Measurements from ENCODE around the gene RPAP3.
A peak's percentile ranks its signal among the peaks of the same experiment; 100 is the strongest.
"Not testable (repeated sequence)": the region's sequence is repeated elsewhere in the genome, so short reads cannot be mapped to it uniquely, and the experiment has no call there.

RPAP3 gene

DNA sequence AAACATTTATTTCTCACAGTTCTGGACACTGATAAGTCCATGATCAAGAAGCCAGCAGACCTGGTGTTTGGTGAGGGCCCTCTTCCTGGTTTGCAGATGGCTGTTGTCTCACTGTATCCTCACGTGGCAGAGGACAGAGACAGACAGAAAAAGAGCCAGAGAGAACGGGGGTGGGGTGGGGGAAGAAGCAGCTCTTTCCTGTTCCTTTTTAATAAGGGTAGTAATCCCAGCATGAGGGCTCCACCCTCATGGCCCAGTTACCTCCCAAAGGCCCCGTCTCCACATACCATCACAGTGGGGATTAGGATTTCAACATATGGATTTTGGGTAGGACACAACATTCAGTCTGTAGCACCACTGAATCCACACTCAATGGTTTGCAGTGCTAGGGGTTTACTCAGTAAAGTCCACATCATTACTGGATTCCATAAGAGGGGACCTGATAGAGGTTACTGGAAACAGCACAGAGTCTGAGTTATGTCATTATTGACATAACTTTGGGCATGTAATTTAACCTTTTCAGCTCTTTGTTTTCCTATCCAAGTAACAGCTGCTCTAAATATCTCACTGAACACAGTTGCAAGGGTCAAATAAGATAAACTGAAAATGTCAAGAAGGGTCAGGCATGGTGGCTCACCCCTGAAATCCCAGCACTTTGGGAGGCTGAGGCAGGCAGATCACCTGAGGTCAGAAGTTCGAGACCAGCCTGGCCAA is 53.2 kb downstream of the RPAP3 start:
- DNase-seq: no peak

DNA sequence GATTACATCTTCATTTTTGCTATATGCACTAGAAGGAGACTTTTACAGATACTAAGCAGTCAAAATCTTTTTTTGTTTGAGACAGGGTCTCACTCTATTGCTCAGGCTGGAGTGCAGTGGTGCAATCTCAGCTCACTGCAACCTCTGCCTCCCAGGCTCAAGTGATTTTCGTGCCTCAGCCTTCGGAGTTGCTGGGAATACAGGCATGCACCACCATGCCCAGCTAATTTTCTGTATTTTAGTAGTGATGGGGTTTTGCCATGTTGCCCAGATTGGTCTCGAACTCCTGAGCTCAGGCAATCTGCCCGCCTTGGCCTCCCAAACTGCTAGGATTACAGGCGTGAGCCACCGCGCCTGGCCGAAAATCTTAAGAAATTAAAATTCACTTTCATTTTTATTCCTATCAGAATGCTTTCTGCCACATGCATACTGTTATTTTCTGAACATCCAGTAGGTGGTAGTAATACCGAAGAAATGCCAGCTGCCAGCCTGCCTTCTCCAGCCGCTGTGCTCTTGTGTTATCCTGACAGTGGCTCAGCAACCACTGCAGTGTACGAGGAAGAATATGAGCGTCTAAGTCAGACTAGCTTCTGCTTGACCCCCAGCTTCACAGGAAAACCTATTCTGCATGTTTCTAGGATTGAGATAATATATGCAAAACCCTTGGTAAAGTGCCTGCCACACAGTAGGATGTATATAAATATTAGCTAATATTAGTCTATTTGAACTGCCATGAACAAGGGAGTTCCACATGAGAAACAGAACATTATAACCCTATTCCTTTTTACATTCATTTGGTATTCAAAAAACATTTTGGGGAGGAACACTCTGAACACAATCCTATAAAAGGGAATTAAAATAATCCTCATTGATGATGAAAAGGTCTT is 54.2 kb downstream of the RPAP3 start:
- peak; percentile 27 for DNase-seq

DNA sequence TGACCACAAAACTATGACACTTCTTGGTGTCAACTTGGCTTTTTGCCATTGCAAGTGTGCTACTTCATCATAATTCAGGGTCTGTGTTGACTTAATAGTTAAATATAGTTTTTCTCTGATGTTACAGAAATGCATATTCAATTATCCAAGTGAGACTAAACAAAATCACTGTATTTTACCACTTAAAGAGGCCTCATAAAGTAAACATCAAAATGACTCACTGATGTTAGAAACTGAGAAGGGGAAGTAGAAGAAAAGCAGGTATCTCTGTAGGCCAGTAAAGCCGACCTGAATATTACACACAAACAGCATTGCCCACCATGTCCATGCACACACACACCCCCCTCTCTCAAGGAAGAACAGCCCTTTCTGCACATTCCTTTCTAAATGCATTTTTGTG is 55.4 kb downstream of the RPAP3 start:
- DNase-seq: no peak

DNA sequence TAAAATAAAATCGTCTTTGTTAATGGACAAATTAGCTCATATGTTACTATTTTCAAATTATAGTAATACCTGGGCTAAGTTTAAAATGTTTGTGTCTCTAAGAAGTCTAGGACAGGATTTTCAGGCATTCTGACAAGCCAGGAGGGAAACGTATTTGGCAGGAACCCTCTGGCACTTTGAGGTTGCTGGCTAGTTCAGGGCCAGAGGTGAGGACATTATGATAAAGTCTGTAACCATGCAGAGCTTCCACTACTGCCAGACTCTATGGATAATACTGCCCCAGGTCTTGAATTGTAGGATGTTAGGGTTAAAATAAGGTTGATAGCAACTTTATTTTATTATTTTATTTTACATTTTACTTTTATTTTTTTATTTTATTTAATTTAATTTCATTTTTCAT is 56.4 kb downstream of the RPAP3 start:
- no peak for DNase-seq

DNA sequence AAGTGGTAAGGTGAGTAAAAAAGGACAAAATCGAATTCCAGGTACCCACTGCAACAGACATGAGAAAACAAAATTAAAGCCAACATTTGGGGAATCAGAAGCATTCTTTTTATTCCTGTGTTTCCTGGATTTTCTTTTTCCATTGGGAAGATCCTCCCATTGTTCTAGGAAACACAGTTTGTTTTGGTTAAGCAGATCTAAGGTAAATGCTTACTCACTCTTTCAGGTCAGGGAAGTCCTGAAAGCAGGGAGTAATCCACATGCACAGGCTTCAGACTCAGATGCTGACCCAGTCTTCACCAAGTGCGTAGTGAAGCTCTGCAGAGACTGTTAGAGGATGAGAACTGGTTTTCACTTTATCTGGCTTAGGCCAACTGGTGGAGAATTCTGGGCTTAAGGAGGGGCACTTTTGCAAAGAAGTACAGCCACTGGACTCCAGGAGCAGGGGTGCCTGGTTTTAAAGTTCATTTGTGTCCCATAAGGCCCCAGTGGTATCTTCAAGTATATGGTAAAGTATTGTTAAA is 57.7 kb downstream of the RPAP3 start:
- DNase-seq: no peak

DNA sequence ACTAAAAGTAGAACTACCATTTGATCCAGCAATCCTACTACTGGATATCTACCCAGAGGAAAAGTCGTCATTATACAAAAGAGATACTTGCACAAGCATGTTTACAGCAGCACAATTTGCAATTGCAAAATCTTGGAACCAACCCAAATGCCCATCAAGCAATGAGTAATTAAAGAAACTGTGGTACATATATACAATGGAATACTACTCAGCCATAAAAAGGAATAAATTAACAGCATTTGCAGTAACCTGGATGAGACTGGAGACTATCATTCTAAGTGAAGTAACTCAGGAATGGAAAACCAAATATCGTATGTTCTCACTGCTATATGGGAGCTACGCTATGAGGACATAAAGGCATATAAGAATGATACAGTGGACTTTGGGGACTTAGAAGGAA is 63.5 kb downstream of the RPAP3 start:
- not testable (repeated sequence) for DNase-seq

DNA sequence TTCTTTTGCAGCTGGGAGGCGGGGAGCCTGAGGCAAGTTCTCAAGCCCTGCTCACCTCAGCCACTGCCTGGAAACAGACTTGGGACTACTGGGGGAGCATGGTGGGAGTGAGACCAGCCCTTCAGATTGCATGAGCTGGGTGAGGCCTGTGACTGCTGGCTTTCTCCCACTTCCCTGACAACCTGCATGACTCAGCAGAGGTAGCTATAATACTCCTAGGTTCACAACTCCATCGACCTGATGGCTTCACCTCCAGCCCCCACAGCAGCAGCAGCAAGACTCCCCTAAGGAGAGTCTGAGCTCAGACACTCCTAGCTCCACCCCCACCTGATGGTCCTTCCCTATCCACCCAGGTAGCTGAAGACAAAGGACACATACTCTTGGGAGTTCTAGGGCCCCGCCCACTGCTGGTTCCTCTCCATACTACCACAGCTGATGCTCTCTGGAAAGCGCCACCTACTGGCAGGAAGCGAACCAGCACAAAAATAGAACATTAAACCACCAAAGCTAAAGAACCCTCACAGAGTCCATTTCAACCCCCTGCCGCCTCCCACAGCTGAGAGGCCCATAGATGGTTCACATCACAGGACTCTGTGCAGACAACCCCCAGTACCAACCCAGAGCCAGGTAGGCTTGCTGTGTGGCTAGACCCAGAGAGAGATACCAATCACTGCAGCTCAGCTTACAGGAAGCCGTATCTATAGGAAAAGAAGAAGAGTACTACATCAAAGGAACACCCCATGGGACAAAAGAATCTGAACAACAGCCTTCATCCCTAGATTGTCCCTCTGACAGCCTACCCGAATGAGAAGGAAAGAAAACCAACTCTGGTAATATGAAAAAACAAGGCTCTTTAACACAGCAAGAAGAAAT is 68.7 kb downstream of the RPAP3 start:
- no peak for DNase-seq

DNA sequence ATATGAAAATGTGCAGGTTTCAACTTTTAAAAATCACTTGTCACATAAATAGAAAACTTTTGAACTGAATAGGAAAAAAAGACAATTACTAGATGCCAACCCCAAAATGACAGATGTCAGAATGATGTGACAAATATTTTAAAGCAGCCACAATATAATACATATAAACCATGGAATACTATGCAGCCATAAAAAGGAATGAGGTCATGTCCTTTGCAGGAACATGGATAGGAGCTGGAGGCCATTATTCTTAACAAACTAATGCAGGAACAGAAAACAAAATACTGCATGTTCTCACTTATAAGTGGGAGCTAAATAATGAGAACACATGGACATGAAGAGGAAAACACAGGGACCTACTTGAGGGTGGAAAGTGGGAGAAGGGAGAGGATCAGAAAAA is 70.1 kb downstream of the RPAP3 start:
- DNase-seq: not testable (repeated sequence)

DNA sequence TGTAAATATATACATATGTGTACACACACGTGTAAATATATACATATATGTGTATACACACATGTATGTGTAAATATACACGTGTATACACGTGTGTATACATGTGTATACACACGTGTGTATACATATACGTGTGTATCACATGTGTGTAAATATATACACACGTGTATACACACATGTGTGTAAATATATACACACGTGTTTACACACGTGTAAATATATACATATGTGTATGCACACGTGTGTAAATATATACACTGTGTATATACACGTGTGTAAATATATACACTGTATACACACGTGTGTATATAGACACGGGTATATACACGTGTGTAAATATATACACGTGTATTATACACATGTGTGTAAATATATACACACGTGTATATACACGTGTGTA is 71.7 kb downstream of the RPAP3 start:
- no peak for DNase-seq

DNA sequence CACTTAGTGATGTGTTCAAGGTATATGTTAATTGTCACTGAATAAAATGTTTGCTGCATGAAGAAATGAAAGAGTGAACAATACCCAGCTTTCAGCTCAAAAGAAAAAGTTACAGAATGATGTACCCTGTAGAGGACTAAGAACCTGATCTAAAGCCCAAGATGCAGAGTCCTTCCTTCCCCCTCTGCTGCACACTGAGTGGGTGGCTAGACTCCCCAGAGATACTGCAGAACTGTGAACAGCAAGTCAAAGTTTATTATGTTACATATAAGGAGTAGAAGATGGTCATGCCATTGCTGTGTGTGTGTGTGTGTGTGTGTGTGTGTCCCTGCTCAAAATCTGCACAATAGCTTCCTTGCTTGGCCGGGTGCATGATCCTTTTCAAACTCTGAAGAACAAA is 83.9 kb downstream of the RPAP3 start:
- no peak for DNase-seq

DNA sequence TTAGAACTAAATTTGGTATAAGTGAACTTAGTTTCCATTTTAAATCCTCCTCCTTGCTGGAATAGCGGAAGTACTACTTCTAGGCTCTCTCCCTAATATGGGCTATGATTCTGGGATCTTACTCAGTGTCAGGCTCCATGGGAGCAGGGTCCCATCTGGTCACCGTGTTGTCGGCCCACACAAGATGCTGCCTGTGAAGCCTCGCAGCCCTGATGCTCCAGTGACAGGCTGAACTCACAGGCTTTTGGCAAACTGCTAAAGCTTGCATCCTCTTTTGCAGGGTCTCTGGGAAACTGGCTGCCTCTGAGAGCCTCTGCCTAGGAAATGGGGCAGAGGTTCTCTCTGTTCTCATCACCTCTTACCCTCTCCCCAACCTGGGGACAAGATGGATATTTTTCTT is 88.4 kb downstream of the RPAP3 start:
- no peak for DNase-seq

DNA sequence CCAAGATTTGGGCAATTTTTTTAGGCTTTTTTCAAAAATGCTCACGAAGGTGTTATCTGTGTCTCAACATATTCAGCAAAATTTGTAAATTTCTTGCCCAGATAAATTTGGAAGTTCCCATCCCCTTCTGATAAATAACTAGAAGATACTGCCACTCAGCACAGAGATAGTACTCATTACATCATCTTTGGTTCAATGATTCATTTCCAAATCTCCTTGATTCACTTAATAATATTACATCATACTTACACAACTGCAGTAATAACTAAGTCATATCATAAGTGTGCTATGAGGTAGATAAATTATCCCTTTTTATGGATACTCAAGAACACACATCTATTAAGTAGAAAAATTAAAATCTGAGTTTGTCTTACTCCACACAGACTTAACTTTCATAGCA is 89.4 kb downstream of the RPAP3 start:
- no peak for DNase-seq

DNA sequence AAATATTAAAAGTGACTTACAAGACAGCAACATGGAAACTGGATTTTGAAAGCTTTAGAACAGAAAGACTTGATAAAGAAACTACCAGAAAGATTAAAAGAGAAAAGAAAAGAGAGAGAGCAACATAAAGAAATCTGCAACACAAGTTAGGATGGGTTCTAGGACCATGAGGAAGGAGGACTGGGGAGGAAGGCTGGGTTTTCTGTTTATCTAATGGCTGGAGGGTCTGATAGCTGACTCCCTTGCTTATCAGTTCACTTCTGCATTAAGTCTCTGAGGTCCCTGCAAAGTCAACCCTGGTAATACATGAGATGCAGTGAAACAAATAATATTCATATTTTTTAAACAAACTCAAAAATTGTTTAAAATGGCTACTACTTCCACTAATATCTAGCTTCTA is 90.1 kb downstream of the RPAP3 start:
- no peak for DNase-seq

DNA sequence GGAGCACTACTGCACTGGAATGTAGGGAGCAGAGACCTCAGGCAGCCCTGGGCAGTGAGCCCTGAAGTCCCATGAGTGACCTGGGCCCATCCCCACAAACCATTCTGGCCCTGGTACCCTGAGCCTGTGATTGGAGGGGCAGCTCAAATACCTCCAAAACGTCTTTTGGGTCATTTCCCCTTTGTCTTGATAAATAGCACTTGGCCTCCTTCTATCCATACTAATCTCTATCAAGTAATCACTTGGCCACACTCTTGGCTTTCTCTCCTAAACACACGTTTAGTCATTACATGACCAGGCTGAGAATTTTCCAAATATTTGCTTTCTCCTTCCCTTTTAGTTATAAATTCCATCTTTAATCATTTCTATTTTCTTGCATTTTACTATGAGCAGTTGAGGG is 91.3 kb downstream of the RPAP3 start:
- DNase-seq: no peak

DNA sequence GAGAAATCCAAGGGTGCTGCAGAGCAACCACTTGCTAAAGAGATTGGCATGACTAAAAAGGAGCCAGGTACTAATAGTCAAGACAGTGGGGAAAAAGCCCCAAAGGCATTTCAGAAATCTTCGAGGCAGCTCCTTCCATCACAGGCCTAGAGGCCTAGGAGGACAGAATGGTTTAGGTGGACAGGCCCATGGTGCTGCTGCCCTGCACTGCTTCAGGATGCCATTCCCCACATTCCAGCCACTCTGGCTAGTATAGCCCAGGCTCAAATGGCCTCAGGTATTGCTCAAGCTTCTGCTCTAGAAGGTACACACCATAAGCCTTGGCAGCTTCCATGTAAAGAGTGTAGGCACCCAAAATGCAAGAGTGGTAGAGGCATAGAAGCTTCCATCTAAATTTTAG is 92.9 kb downstream of the RPAP3 start:
- DNase-seq: no peak

DNA sequence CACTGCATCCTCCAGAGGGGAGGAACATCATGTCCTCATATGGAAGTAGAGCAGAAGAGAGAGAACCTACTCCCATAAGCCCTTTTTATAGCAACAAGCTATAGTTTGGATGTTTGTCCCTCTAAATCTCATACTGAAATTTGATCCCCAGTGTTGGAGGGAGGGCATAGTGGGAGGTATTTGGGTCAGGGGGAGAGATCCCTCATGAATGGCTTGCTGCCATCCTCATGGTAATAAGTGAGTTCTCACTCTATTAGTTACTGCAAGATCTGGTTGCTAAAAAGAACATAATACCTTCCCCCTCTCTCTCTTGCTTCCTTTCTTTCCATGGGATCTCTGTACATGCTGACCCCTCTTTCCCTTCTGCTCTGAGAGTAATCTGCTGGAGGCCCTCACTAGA is 93.9 kb downstream of the RPAP3 start:
- no peak for DNase-seq
